Measurements from ENCODE around the gene PMEL.

- TF ChIP-seq CTCF (conservative IDR thresholded peaks at IDR 0.05; ENCODE audit: low read length) = no peak
- no peak for TF ChIP-seq EZH2phosphoT487 (IDR thresholded peaks at IDR 0.05; ENCODE audit: borderline replicate concordance, low read depth, low read length)
These were observed 25.3 kb upstream of the PMEL start for GRCh38 chr12:55991110-55991509.
